Measurements from ENCODE around the gene MRPL55. TPM values are rescaled to one million over a fixed set of nuclear protein-coding genes. Genes with fewer than 3 reads are reported as not detected.
A peak's percentile ranks its signal among the peaks of the same experiment; 100 is the strongest.

The MRPL55 gene
- total RNA-seq, 4 donors from 2014 or later: 68.7 to 83.7 (median 80.0) TPM

- Histone ChIP-seq H3K27me3 (no peaks in the 10 kb centered on the region), H3K27ac (peak overlapping the region; percentile 77 to 96 (median 88)), H3K4me3 (peak overlapping the region; percentile 3 to 35 (median 16)), H3K36me3 (peaks cover 0 to 36% (median 7%) of the 10 kb centered on the region in 3 donors), H3K9me3 (no peaks in the 10 kb centered on the region), H3K4me1 (peaks cover 0 to 66% (median 32%) of the 10 kb centered on the region in 4 donors)
- TF ChIP-seq CTCF (IDR thresholded peaks at IDR 0.05) (no peak), EP300 (IDR thresholded peaks at IDR 0.05) (no peak), POLR2A (IDR thresholded peaks at IDR 0.05) (no peak)
- WGBS, 2 donors: 52 to 80% methylated on average over 1 to 5 of the region's 7 CpGs
- DNase-seq (ENCODE audit: low spot score in 2 of 2): peak in 1 of 2 donors; percentile 12
These were observed 41.0 kb upstream of the MRPL55 start for GRCh38 chr1:228150120-228150460.

DNA sequence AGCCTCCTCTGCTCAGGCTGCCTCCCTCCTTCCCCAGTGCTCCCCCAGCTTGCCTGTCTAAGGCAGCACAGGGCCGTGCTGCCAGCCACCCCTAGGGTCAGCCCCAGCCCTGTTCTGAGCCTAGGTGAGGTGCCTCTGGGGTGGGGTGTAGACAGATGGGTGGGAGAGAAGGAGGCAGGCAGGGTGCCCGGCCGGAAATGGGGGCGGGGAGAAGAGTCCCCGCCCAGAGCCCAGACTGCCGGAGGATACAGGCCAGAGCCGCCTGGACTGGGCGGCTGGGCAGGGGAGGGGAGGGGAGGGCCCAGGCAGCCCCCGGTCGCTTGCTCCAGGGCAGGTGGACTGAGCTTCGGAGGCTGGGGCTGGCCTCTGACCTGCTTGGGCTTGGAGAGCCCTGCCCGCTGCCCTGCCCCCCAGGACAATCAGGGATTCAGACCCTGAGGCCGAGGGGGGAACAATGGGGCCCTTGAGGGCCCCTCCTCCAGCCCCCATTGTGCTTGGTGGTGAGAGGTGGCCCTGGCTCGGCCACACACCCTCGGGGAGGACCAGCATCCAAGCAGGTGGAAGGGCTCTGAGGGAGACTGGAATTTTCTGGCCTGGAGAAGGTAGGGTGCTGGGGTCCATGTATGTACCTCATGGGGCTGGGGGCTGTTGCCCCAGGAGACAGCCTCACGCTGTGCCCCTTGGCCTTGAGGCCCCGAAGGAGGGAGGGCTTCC is 40.5 kb upstream of the MRPL55 start, which contains the start of gene GJC2:
Gene GJC2 (plus strand): TSS at position 525 of the 714 bp plus-strand sequence. CDS start 7,829 bp downstream, outside the sequence.
- Histone ChIP-seq H3K27me3 (no peaks in the 10 kb centered on the region), H3K9me3 (no peaks in the 10 kb centered on the region), H3K4me1 (peaks cover 0 to 71% (median 35%) of the 10 kb centered on the region in 4 donors), H3K4me3 (peak within 1 kb of the TSS; percentile 3 to 35 (median 16)), H3K27ac (peak within 1 kb of the TSS; percentile 77 to 96 (median 88)), H3K36me3 (peaks cover 0 to 39% (median 7%) of the 10 kb centered on the region in 3 donors)
- TF ChIP-seq POLR2A (IDR thresholded peaks at IDR 0.05): peak in 1 of 2 donors; percentile 38
- peak in 1 of 2 donors; percentile 32 for TF ChIP-seq EP300 (IDR thresholded peaks at IDR 0.05)
- TF ChIP-seq CTCF (IDR thresholded peaks at IDR 0.05): no peak
- DNase-seq (ENCODE audit: low spot score in 2 of 2): peak in 1 of 2 donors; percentile 45
- 20 to 28% methylated on average over 10 to 17 of the region's 17 CpGs for WGBS, 2 donors

DNA sequence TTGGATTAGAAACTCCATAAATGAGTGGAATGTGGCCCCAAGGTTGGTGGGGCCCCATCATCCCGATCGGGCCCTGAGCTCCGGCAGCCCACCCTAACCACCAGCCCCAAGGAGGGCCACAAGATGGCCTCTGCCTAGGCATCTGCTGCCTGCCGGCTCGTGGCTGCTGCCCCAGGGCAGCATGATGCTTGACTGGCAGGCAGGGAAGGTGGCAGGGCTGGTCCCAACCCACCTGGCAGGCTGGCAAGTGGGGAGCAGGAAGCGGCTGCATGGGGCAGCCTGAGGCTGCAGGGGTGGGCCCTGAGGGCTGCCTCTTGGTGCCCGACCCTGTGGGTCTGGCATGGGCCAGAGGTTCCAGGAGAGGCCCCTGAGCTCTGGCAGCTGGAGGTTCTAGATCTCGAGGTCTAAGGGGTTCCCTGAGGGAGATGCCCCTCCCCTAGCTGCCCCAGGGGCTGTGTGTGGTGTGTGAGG is 39.9 kb upstream of the MRPL55 start:
- H3K4me3 ChIP-seq: no peak overlapping the region
- H3K27me3 ChIP-seq: no peaks in the 10 kb centered on the region
- peaks cover 0 to 77% (median 41%) of the 10 kb centered on the region in 4 donors for H3K4me1 ChIP-seq
- peak overlapping the region; percentile 77 to 96 (median 88) for H3K27ac ChIP-seq
- no peak for TF ChIP-seq EP300 (IDR thresholded peaks at IDR 0.05)
- no peak for TF ChIP-seq POLR2A (IDR thresholded peaks at IDR 0.05)
- no peak for TF ChIP-seq CTCF (IDR thresholded peaks at IDR 0.05)
- peaks cover 0 to 39% (median 7%) of the 10 kb centered on the region in 3 donors for H3K36me3 ChIP-seq
- WGBS, 2 donors: 51 to 74% methylated on average over 3 to 7 of the region's 8 CpGs
- DNase-seq (ENCODE audit: low spot score in 2 of 2): peak in 1 of 2 donors; percentile 11
- H3K9me3 ChIP-seq: no peaks in the 10 kb centered on the region

- Histone ChIP-seq H3K36me3 (peaks cover 0 to 39% (median 7%) of the 10 kb centered on the region in 3 donors), H3K4me3 (no peak overlapping the region), H3K9me3 (no peaks in the 10 kb centered on the region), H3K4me1 (peaks cover 0 to 83% (median 46%) of the 10 kb centered on the region in 4 donors), H3K27ac (peak overlapping the region; percentile 77 to 96 (median 88)), H3K27me3 (no peaks in the 10 kb centered on the region)
- TF ChIP-seq CTCF (IDR thresholded peaks at IDR 0.05): no peak
- TF ChIP-seq POLR2A (IDR thresholded peaks at IDR 0.05): no peak
- no peak for TF ChIP-seq EP300 (IDR thresholded peaks at IDR 0.05)
- peak in 1 of 2 donors; percentile 13 for DNase-seq (ENCODE audit: low spot score in 2 of 2)
- WGBS, 2 donors: 50 to 67% methylated on average over 6 to 9 of the region's 18 CpGs
These were observed 39.2 kb upstream of the MRPL55 start for GRCh38 chr1:228148196-228148861.

Measured in tibial nerve (tissue), 4 donors.